Breast epithelium (tissue), 3 donors: ENCODE results near the gene PPP1CC.

ENCODE experiments used
- POLR2A ChIP-seq: fragments of 450-650 bp; IDR thresholded peaks from one replicate; pipeline ENCODE4 v1.6.1; 2016; ENCODE audit warnings: antibody characterized with exemption, mild to moderate bottlenecking, moderate library complexity
- POLR2AphosphoS5 ChIP-seq, 3 donors: sonication (generic); formaldehyde crosslinking; IDR thresholded peaks; one replicate each; pipeline ENCODE4 v1.6.1; 2017; ENCODE audit warnings: antibody characterized with exemption in 3 of 3
- TF ChIP-seq, protein P1 (sequence below), 3 donors: fragments of 450-650 bp; IDR thresholded peaks; one replicate each; pipeline ENCODE4 v1.5.1; 2016 to 2017; ENCODE audit warnings: antibody characterized with exemption in 3 of 3, mild to moderate bottlenecking in 3 of 3, moderate library complexity in 3 of 3

DNA sequence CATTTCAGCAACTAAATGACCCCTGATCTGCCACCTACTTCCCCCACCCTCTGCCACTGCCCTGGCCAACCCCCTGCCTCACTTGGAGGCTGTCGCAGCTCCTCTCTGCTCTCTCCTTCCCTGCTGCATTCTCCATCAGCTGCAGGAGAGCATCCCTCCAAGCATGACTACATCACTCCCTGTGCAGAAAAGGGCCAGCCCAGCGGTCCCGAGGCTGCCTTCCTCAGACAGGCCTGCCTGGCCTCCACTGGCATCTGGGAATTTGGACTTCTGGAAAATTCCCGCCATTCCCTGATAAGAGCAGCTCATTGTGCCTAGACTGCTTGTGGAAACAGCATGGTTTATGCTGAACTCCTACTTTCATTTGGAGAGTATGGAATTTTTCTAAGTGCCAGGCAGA, 66.5 kb downstream of the PPP1CC start:
- TF ChIP-seq, protein P1, sequence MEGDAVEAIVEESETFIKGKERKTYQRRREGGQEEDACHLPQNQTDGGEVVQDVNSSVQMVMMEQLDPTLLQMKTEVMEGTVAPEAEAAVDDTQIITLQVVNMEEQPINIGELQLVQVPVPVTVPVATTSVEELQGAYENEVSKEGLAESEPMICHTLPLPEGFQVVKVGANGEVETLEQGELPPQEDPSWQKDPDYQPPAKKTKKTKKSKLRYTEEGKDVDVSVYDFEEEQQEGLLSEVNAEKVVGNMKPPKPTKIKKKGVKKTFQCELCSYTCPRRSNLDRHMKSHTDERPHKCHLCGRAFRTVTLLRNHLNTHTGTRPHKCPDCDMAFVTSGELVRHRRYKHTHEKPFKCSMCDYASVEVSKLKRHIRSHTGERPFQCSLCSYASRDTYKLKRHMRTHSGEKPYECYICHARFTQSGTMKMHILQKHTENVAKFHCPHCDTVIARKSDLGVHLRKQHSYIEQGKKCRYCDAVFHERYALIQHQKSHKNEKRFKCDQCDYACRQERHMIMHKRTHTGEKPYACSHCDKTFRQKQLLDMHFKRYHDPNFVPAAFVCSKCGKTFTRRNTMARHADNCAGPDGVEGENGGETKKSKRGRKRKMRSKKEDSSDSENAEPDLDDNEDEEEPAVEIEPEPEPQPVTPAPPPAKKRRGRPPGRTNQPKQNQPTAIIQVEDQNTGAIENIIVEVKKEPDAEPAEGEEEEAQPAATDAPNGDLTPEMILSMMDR (IDR thresholded peaks at IDR 0.05): no peak
- TF ChIP-seq POLR2AphosphoS5 (IDR thresholded peaks at IDR 0.05) (no peak), POLR2A (no peak)
